HepG2 (cell line): Measurements from ENCODE around the gene ATP2B2. TPM values are rescaled to one million over a fixed set of nuclear protein-coding genes. Genes with fewer than 3 reads are reported as not detected.

Experiments
- ATAC-seq: fragments of 200-7000 bp; cut with Tn5 transposase; 3 replicates; pipeline ENCODE4 v1.9.1; 2020; ENCODE audit warnings: mild to moderate bottlenecking, moderate library complexity
- BruUV-seq: library from RNA; stranded (reverse); fragments of 400-500 nt; replicated peaks from 2 replicates; lab custom pipeline; 2021; lab: Mats Ljungman, UMichigan
- CTCF ChIA-PET: fragments of 300-600 bp; formaldehyde crosslinking; extraction: SDS; loops from one replicate; lab custom pipeline; 2021; ENCODE audit warnings: low total read pairs, inconsistent platforms, low intra/inter-chr PET ratio; lab: Yijun Ruan, JAX
- POLR2A ChIA-PET: fragments of 350-600 bp; sonication (Branson Sonifier 250); formaldehyde crosslinking; loops from one replicate; lab custom pipeline; 2020; ENCODE audit warnings: antibody characterized with exemption, inconsistent platforms; lab: Yijun Ruan, JAX
- DNase-seq: peaks from one replicate; pipeline ENCODE4 v3.0.0-alpha.2; 2015; ENCODE audit warnings: low spot score
- FAIRE-seq: peaks from 3 replicates; lab custom pipeline; 2011; peaks lifted over from hg19 to GRCh38; lab: Jason Lieb, UNC
- H2AFZ ChIP-seq: one replicate; pipeline ENCODE4 v1.6.1; 2011; ENCODE audit warnings: low read length, inconsistent platforms
- H3K27ac ChIP-seq: fragments of 300-600 bp; 3 replicates; pipeline ENCODE4 v1.8.0; 2011; ENCODE audit warnings: mixed run types, mild to moderate bottlenecking, mixed read lengths, low read length, inconsistent platforms; ENCODE audit not compliant: insufficient read depth; ENCODE audit errors: extremely low read length
- H3K27me3 ChIP-seq, 2 experiments: fragments of 200-600 bp in 1 of 2; 2 replicates in 1 of 2; 3 replicates in 1 of 2; pipeline versions ENCODE4 v1.6.0 to v1.8.0; 2011; ENCODE audit warnings: low read length in 2 of 2, mild to moderate bottlenecking in 2 of 2, moderate library complexity in 2 of 2, inconsistent platforms in 1 of 2; ENCODE audit not compliant: insufficient read depth in 2 of 2, control insufficient read depth in 1 of 2
- H3K36me3 ChIP-seq, 2 experiments: fragments of 200-600 bp in 1 of 2; replicated peaks in 1 of 2; 2 replicates in 1 of 2; 3 replicates in 1 of 2; pipeline versions ENCODE4 v1.5.1 to v1.8.0; 2011; ENCODE audit warnings: low read length in 2 of 2, inconsistent platforms in 1 of 2; ENCODE audit not compliant: insufficient read depth in 2 of 2, control insufficient read depth in 1 of 2
- H3K4me1 ChIP-seq: 2 replicates; pipeline ENCODE4 v1.5.1; 2012; ENCODE audit warnings: low read length, inconsistent platforms; ENCODE audit not compliant: insufficient read depth
- H3K4me2 ChIP-seq: 2 replicates; pipeline ENCODE4 v1.6.0; 2011; ENCODE audit warnings: low read depth, low read length, inconsistent platforms
- H3K4me3 ChIP-seq, 3 experiments: fragments of 200-600 bp in 1 of 3; sonication (generic), shearing (Covaris generic) in 1 of 3; replicated peaks in 1 of 3; 2 replicates each; pipeline ENCODE4 v1.5.1; 2011 to 2016; ENCODE audit warnings: low read length in 3 of 3, inconsistent platforms in 2 of 3, low read depth in 2 of 3, mild to moderate bottlenecking in 2 of 3, control low read depth in 1 of 3, mixed read lengths in 1 of 3; ENCODE audit not compliant: insufficient read depth in 1 of 3
- H3K79me2 ChIP-seq: one replicate; pipeline ENCODE4 v1.6.1; 2011; ENCODE audit warnings: low read length, inconsistent platforms; ENCODE audit not compliant: insufficient read depth
- H3K9ac ChIP-seq: 2 replicates; pipeline ENCODE4 v1.6.0; 2011; ENCODE audit warnings: mild to moderate bottlenecking, low read depth, low read length, inconsistent platforms; ENCODE audit not compliant: insufficient read depth
- H3K9me3 ChIP-seq: 2 replicates; pipeline ENCODE4 v1.5.1; 2012; ENCODE audit warnings: mild to moderate bottlenecking, low read length
- H4K20me1 ChIP-seq: 2 replicates; pipeline ENCODE4 v1.6.0; 2011; ENCODE audit warnings: inconsistent platforms, mild to moderate bottlenecking, low read length, moderate library complexity; ENCODE audit not compliant: insufficient read depth
- REXO4 ChIP-seq: sonication (generic); formaldehyde crosslinking; IDR thresholded peaks from 2 replicates; pipeline ENCODE4 v1.8.0; 2022; ENCODE audit warnings: missing genetic modification reagents, mild to moderate bottlenecking, borderline replicate concordance
- XBP1 ChIP-seq: sonication (generic); formaldehyde crosslinking; IDR thresholded peaks from 2 replicates; pipeline ENCODE4 v1.5.0; 2020; ENCODE audit warnings: missing genetic modification reagents
- ZFP1 ChIP-seq: IDR thresholded peaks from 2 replicates; pipeline ENCODE4 v1.6.1; 2016
- ZNF12 ChIP-seq: sonication (generic); formaldehyde crosslinking; IDR thresholded peaks from 2 replicates; pipeline ENCODE4 v1.5.0; 2020; ENCODE audit warnings: missing genetic modification reagents
- ZNF761 ChIP-seq: sonication (generic); formaldehyde crosslinking; conservative IDR thresholded peaks from 2 replicates; pipeline ENCODE4 v1.4.0; 2020; ENCODE audit warnings: mild to moderate bottlenecking, missing genetic modification reagents
- WGBS: methylation state at CpG from one replicate; pipeline ENCODE4 v1.1.6; 2017; ENCODE audit warnings: low lambda C conversion rate; 5-methylcytosine and 5-hydroxymethylcytosine counted together
- in situ Hi-C: cut with HindIII; loops from 2 replicates; pipeline ENCODE4 v1.10.0; 2017; ENCODE audit warnings: low pct_unique_long_range_greater_than_20kb; ENCODE audit not compliant: extremely low pct_ligation_motif_present
- intact Hi-C: fragments of 100-400 bp; cut with micrococcal nuclease; formaldehyde crosslinking; loops from one replicate; pipeline ENCODE4 v1.10.0; 2022; ENCODE audit not compliant: unreplicated experiment
- polyA plus RNA-seq, 8 experiments: library from polyadenylated mRNA; depleted of rRNA in 3 of 8; stranded (reverse) in 7 of 8; unstranded in 1 of 8; fragments of >200 nt; fragmentation: Illumina TruSeq in 4 of 8; extraction: Trizol in 4 of 8; gene quantifications; 2 replicates each; pipeline versions ENCODE4 v1.2.1 to v1.2.3, GENCODE V29; 2011 to 2016; ENCODE audit warnings: low read depth in 4 of 8, missing spikeins in 1 of 8, mixed read lengths in 1 of 8; ENCODE audit not compliant: insufficient read depth in 1 of 8
- total RNA-seq, 5 experiments: library from RNA; depleted of rRNA; stranded (reverse); fragments of >200 nt; fragmentation: Illumina TruSeq; extraction: Trizol; gene quantifications; 2 replicates each; pipeline ENCODE4 v1.2.3, GENCODE V29; 2016; ENCODE audit warnings: low read depth in 1 of 5
- TF ChIP-seq, protein P1 (sequence below): sonication (generic); formaldehyde crosslinking; IDR thresholded peaks from 2 replicates; pipeline ENCODE4 v1.4.0; 2020; ENCODE audit warnings: missing genetic modification reagents
- TF ChIP-seq, protein P2 (sequence below): sonication (generic); formaldehyde crosslinking; IDR thresholded peaks from 2 replicates; pipeline ENCODE4 v1.4.0; 2020; ENCODE audit warnings: missing genetic modification reagents

Gene ATP2B2
- total and polyA plus RNA-seq, 2 of the 13 experiments (the other 11 are each of a cell fraction or from before 2014, with no cell fraction given) = 1.5 to 2.3 TPM

DNA sequence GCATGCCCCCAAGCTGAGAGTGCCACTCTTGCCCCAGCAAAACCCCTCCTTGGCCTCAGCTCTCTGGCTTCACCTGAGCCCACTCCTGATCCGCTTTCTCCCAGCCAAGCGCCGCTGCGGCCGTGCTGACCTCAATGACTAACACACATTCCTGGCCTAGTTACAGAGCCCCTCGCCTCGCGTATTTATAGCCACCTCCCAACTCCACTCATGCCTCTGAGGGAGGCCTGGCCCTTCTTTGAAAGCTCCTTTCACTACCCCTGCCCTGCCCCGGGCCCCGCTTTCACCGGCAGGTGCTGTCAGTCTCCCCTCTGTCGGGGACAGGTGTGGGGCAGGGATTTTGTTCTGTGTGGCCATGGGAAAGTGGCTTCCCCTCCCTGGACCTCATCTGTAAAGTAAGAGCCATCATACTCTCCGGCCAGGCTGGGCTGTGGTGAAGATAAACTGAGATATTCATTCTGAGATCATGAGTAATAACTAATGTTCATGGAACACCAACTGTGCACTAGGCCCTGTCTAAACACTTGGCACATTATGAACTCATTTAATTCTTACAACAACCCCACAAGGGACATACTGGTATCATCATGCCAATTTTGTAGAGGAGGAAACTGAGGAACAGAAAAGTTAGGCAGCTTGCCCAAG is 13.2 kb upstream of the ATP2B2 start:
- POLR2A ChIA-PET = no interaction called here
- DNase-seq = no peak

More for the DNA sequence above, 13.2 kb upstream of the ATP2B2 start:
- FAIRE-seq (no peak), ATAC-seq (no peak)
- no peak overlapping the region for H2AFZ ChIP-seq
- CTCF ChIA-PET = no interaction called here
- H3K4me1 ChIP-seq = peaks cover 37% of the 10 kb centered on the region
- 51% methylated on average over 12 of the region's 13 CpGs for WGBS
- in situ Hi-C loops (loop anchor here (10.0 kb wide), 1 partner anchor 216 kb away; no protein-coding TSS in a partner anchor), intact Hi-C loops (no loop called here)
- H3K27me3 ChIP-seq = peaks cover 1 to 15% of the 10 kb centered on the region in 2 experiments; a peak in 4 of 5 replicates
- no TSS peak for BruUV-seq
- no peak overlapping the region for H3K4me2 ChIP-seq
- H3K9me3 ChIP-seq = no peaks in the 10 kb centered on the region
- no peaks in the 10 kb centered on the region for H3K36me3 ChIP-seq
- H3K9ac ChIP-seq = no peak overlapping the region
- no peaks in the 10 kb centered on the region for H3K79me2 ChIP-seq
- no peak overlapping the region for H3K27ac ChIP-seq
- no peak for TF ChIP-seq XBP1 (CRISPR knock-in tag)
- no peak for TF ChIP-seq ZFP1 (CRISPR knock-in tag)
- no peak for TF ChIP-seq ZNF761 (CRISPR knock-in tag)
- TF ChIP-seq REXO4 (CRISPR knock-in tag) = no peak
- TF ChIP-seq, protein P1, sequence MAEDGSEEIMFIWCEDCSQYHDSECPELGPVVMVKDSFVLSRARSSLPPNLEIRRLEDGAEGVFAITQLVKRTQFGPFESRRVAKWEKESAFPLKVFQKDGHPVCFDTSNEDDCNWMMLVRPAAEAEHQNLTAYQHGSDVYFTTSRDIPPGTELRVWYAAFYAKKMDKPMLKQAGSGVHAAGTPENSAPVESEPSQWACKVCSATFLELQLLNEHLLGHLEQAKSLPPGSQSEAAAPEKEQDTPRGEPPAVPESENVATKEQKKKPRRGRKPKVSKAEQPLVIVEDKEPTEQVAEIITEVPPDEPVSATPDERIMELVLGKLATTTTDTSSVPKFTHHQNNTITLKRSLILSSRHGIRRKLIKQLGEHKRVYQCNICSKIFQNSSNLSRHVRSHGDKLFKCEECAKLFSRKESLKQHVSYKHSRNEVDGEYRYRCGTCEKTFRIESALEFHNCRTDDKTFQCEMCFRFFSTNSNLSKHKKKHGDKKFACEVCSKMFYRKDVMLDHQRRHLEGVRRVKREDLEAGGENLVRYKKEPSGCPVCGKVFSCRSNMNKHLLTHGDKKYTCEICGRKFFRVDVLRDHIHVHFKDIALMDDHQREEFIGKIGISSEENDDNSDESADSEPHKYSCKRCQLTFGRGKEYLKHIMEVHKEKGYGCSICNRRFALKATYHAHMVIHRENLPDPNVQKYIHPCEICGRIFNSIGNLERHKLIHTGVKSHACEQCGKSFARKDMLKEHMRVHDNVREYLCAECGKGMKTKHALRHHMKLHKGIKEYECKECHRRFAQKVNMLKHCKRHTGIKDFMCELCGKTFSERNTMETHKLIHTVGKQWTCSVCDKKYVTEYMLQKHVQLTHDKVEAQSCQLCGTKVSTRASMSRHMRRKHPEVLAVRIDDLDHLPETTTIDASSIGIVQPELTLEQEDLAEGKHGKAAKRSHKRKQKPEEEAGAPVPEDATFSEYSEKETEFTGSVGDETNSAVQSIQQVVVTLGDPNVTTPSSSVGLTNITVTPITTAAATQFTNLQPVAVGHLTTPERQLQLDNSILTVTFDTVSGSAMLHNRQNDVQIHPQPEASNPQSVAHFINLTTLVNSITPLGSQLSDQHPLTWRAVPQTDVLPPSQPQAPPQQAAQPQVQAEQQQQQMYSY = no peak
- no peak for TF ChIP-seq ZNF12 (CRISPR knock-in tag)
- TF ChIP-seq, protein P2, sequence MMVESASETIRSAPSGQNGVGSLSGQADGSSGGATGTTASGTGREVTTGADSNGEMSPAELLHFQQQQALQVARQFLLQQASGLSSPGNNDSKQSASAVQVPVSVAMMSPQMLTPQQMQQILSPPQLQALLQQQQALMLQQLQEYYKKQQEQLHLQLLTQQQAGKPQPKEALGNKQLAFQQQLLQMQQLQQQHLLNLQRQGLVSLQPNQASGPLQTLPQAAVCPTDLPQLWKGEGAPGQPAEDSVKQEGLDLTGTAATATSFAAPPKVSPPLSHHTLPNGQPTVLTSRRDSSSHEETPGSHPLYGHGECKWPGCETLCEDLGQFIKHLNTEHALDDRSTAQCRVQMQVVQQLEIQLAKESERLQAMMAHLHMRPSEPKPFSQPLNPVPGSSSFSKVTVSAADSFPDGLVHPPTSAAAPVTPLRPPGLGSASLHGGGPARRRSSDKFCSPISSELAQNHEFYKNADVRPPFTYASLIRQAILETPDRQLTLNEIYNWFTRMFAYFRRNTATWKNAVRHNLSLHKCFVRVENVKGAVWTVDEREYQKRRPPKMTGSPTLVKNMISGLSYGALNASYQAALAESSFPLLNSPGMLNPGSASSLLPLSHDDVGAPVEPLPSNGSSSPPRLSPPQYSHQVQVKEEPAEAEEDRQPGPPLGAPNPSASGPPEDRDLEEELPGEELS (CRISPR knock-in tag) = no peak
- no peak overlapping the region for H3K4me3 ChIP-seq
- H4K20me1 ChIP-seq = no peaks in the 10 kb centered on the region
